Nephron progenitor cell (in vitro differentiated cells): ENCODE data around the gene BTN1A1.

ENCODE experiments used
- DNase-seq: peaks from one replicate; pipeline ENCODE4 v3.0.0; 2021
- H3K27ac Mint-ChIP-seq: 2 replicates; pipeline ENCODE4 v1.8.0; 2021; ENCODE audit warnings: mild to moderate bottlenecking, moderate library complexity, mixed read lengths
- H3K27me3 Mint-ChIP-seq: 2 replicates; pipeline ENCODE4 v1.8.0; 2021; ENCODE audit warnings: mild to moderate bottlenecking, low read depth, mixed read lengths; ENCODE audit not compliant: poor library complexity
- H3K36me3 Mint-ChIP-seq: 2 replicates; pipeline ENCODE4 v1.8.0; 2021; ENCODE audit warnings: low read depth, mixed read lengths
- H3K4me1 Mint-ChIP-seq: 2 replicates; pipeline ENCODE4 v1.8.0; 2021; ENCODE audit warnings: mixed read lengths
- H3K4me3 Mint-ChIP-seq: 2 replicates; pipeline ENCODE4 v1.8.0; 2021; ENCODE audit warnings: mild to moderate bottlenecking, moderate library complexity, mixed read lengths
- H3K9me3 Mint-ChIP-seq: 2 replicates; pipeline ENCODE4 v1.8.0; 2021; ENCODE audit warnings: mild to moderate bottlenecking, moderate library complexity, mixed read lengths
- TF ChIP-seq, protein P1 (sequence below): fragments of 200-600 bp; sonication (generic); IDR thresholded peaks from 2 replicates; pipeline ENCODE4 v1.5.0; 2021; ENCODE audit warnings: antibody characterized with exemption

Gene BTN1A1

DNA sequence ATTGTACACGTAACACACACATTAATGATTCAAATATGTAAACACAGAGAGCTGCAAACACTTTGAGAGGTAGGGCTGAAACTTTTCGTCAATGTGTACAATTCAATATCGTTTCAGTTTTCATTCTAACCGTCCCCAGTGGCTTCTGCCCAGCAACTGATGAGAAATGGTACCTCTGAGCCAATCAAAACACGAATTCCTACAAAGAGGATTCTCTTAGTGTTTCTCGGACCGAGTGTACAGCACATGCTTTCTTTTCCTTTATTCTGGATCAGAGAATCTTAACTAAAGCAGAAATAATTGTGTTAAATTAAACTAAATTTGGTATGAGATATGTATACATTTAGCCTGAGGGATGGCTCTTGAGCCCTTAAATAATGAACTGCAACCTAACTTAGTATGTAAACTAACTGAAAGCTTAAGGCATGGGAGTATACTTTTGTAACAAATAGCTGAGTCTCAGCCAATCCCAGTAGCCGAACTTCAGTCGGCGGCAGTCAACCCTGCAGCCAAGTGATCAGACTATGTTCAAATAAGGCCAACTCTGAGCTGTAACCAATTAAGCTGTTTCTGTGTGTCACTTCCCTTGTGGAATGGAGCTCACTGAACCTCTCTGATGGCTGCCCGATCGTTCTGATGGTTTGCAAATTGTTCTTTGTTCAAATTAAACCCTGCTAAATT is 26.2 kb upstream of the BTN1A1 start:
- H3K27ac Mint-ChIP-seq: peak overlapping the region; percentile 74
- H3K27me3 Mint-ChIP-seq: peaks cover 2% of the 10 kb centered on the region
- H3K36me3 Mint-ChIP-seq: peaks cover 46% of the 10 kb centered on the region
- TF ChIP-seq, protein P1, sequence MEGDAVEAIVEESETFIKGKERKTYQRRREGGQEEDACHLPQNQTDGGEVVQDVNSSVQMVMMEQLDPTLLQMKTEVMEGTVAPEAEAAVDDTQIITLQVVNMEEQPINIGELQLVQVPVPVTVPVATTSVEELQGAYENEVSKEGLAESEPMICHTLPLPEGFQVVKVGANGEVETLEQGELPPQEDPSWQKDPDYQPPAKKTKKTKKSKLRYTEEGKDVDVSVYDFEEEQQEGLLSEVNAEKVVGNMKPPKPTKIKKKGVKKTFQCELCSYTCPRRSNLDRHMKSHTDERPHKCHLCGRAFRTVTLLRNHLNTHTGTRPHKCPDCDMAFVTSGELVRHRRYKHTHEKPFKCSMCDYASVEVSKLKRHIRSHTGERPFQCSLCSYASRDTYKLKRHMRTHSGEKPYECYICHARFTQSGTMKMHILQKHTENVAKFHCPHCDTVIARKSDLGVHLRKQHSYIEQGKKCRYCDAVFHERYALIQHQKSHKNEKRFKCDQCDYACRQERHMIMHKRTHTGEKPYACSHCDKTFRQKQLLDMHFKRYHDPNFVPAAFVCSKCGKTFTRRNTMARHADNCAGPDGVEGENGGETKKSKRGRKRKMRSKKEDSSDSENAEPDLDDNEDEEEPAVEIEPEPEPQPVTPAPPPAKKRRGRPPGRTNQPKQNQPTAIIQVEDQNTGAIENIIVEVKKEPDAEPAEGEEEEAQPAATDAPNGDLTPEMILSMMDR: no peak
- peak; percentile 64 for DNase-seq
- peaks cover 43% of the 10 kb centered on the region for H3K4me1 Mint-ChIP-seq
- peak overlapping the region; percentile 72 for H3K4me3 Mint-ChIP-seq
- H3K9me3 Mint-ChIP-seq: peaks cover 18% of the 10 kb centered on the region

GRCh38 chr6:26474439-26474881 is 25.6 kb upstream of the BTN1A1 start:
- TF ChIP-seq, protein P1: no peak
- Mint-ChIP-seq H3K27ac (peak overlapping the region; percentile 74), H3K36me3 (peaks cover 41% of the 10 kb centered on the region), H3K4me1 (peaks cover 43% of the 10 kb centered on the region), H3K27me3 (peaks cover 2% of the 10 kb centered on the region), H3K9me3 (peaks cover 18% of the 10 kb centered on the region), H3K4me3 (peak overlapping the region; percentile 72)
- no peak for DNase-seq

- no peak for DNase-seq
- TF ChIP-seq, protein P1: no peak
- no peak overlapping the region for H3K27ac Mint-ChIP-seq
- peaks cover 43% of the 10 kb centered on the region for H3K4me1 Mint-ChIP-seq
- peaks cover 28% of the 10 kb centered on the region for H3K9me3 Mint-ChIP-seq
- H3K4me3 Mint-ChIP-seq: no peak overlapping the region
- peaks cover 26% of the 10 kb centered on the region for H3K36me3 Mint-ChIP-seq
- peaks cover 8% of the 10 kb centered on the region for H3K27me3 Mint-ChIP-seq
Measured at GRCh38 chr6:26475823-26476729, 24.0 kb upstream of the BTN1A1 start.

- Mint-ChIP-seq H3K4me1 (peaks cover 43% of the 10 kb centered on the region), H3K27ac (no peak overlapping the region), H3K36me3 (peaks cover 18% of the 10 kb centered on the region), H3K27me3 (peaks cover 10% of the 10 kb centered on the region), H3K9me3 (peaks cover 26% of the 10 kb centered on the region), H3K4me3 (no peak overlapping the region)
- no peak for DNase-seq
- TF ChIP-seq, protein P1: no peak
Measured at GRCh38 chr6:26476896-26477295, 23.2 kb upstream of the BTN1A1 start.

- Mint-ChIP-seq H3K4me3 (no peak overlapping the region), H3K27ac (no peak overlapping the region), H3K27me3 (peaks cover 10% of the 10 kb centered on the region), H3K4me1 (peaks cover 43% of the 10 kb centered on the region), H3K36me3 (peaks cover 13% of the 10 kb centered on the region), H3K9me3 (peaks cover 23% of the 10 kb centered on the region)
- TF ChIP-seq, protein P1: no peak
- DNase-seq: no peak
Measured at GRCh38 chr6:26477426-26477825, 22.7 kb upstream of the BTN1A1 start.
